GM23338 (cell line): ENCODE data around the gene TFF1. TPM values are rescaled to one million over a fixed set of nuclear protein-coding genes. Genes with fewer than 3 reads are reported as not detected.

ENCODE experiments used
- CREB1 ChIP-seq: fragments of 250-450 bp; sonication (Bioruptor Pico); IDR thresholded peaks from 2 replicates; pipeline ENCODE4 v1.5.0; 2020; ENCODE audit warnings: low read depth, mild to moderate bottlenecking, moderate library complexity
- ETS1 ChIP-seq: IDR thresholded peaks from 2 replicates; pipeline ENCODE4 v1.6.1; 2016; ENCODE audit warnings: antibody characterized with exemption
- JUNB ChIP-seq: IDR thresholded peaks from one replicate; pipeline ENCODE4 v1.6.1; 2016; ENCODE audit warnings: antibody characterized with exemption; ENCODE audit not compliant: unreplicated experiment
- NANOG ChIP-seq: IDR thresholded peaks from 2 replicates; pipeline ENCODE4 v1.6.1; 2016; ENCODE audit warnings: antibody characterized with exemption, borderline replicate concordance
- POLR2AphosphoS5 ChIP-seq: IDR thresholded peaks from 2 replicates; pipeline ENCODE4 v1.6.1; 2016; ENCODE audit warnings: antibody characterized with exemption, low read depth
- STAT1 ChIP-seq: IDR thresholded peaks from one replicate; pipeline ENCODE4 v1.6.1; 2016; ENCODE audit warnings: antibody characterized with exemption; ENCODE audit not compliant: unreplicated experiment
- ZNF114 ChIP-seq: fragments of 250-450 bp; sonication (Bioruptor Pico); IDR thresholded peaks from 2 replicates; pipeline ENCODE4 v1.5.0; 2020; ENCODE audit warnings: mild to moderate bottlenecking, moderate library complexity
- ZNF462 ChIP-seq: fragments of 250-450 bp; sonication (Bioruptor Pico); IDR thresholded peaks from 2 replicates; pipeline ENCODE4 v1.5.0; 2020; ENCODE audit warnings: mild to moderate bottlenecking, moderate library complexity
- polyA plus RNA-seq: library from polyadenylated mRNA; unstranded; fragments of >200 nt; fragmentation: Nextera tagmentation; extraction: Ambion mirVana; gene quantifications from 2 replicates; pipeline ENCODE4 v1.2.1, GENCODE V29; 2016
- total RNA-seq: library from RNA; depleted of rRNA; stranded (reverse); fragments of >200 nt; shearing (Covaris generic); gene quantifications from 2 replicates; pipeline ENCODE4 v1.2.3, GENCODE V29; 2014

TFF1 gene
- total and polyA plus RNA-seq, 2 experiments from 2014 or later = not detected

GRCh38 chr21:42341776-42342542, 24.4 kb downstream of the TFF1 start (continued):
- TF ChIP-seq ZNF462 (CRISPR knock-in tag) (no peak), ETS1 (no peak), NANOG (no peak), POLR2AphosphoS5 (no peak), ZNF114 (CRISPR knock-in tag) (no peak), JUNB (no peak), CREB1 (CRISPR knock-in tag) (no peak), STAT1 (no peak)
